Prostate gland (tissue), 2 donors: ENCODE measurements around the gene COPS7A.

Experiments used
- CTCF ChIP-seq, 4 experiments: fragments of 200-600 bp in 2 of 4; fragments of 450-650 bp in 2 of 4; sonication (generic) in 2 of 4; IDR thresholded peaks; 1 replicate in 3 of 4; 2 replicates in 1 of 4; pipeline ENCODE4 v1.5.1; 2016 to 2019; ENCODE audit warnings: antibody characterized with exemption in 4 of 4, mild to moderate bottlenecking in 2 of 4, moderate library complexity in 2 of 4
- POLR2A ChIP-seq: fragments of 450-650 bp; IDR thresholded peaks from one replicate; pipeline ENCODE4 v1.6.1; 2016; ENCODE audit warnings: antibody characterized with exemption, mild to moderate bottlenecking

DNA sequence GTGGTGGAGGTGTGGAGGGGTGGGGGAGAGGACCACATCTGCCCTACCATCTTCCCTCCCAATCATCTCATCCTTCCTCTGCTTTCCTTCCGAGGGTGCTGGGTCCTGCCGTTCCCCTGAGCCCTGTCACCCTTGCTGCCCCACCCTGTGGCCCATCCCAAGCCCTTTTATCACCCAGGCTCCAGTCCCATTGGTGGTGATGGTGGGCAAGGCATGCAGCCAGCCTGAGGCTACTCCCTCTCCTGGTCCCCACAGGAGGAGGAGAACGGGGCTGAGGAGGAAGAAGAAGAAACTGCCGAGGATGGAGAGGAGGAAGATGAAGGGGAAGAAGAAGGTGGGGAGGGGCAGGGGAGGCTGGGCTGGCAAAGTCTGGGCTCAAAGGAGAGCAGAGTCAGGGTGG is 45.8 kb downstream of the COPS7A start:
- TF ChIP-seq POLR2A (no peak), CTCF (IDR thresholded peaks at IDR 0.05) (no peak)
